ENCODE data around the gene GMPR.

GMPR gene

DNA sequence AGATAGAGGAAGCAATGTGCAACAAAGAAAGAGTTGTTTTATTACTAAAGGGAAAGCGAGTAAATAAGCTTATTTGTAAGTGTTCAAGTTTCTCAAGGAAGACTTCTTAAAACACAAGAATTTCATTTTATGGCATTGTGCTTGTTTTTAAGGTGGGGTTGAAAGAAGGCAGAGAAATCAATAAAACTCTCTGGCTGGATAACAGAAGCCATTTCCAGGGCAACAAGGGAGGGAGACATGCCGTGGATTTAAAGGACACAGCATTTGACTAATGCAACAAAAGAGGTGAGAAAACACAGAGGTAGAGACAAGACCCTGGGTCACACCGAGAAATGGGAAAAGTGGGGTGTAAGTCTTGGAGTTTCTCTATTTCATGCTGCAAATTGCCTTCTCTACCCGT, 28.8 kb upstream of the GMPR start:
- no peak overlapping the region for H3K27ac ChIP-seq (ENCODE audit: low read depth, low read length)
- no peak overlapping the region for H2BK12ac ChIP-seq (ENCODE audit: low read length)
- H3K4ac ChIP-seq (ENCODE audit: low read depth, low read length): no peak overlapping the region
- H3K4me2 ChIP-seq (ENCODE audit: low read length): no peak overlapping the region
- H2BK120ac ChIP-seq (ENCODE audit: insufficient read depth, low read length, poor library complexity): no peak overlapping the region
- H3K79me1 ChIP-seq (ENCODE audit: low read length): no peaks in the 10 kb centered on the region
- H3K4me1 ChIP-seq (ENCODE audit: control insufficient read depth in 1 of 2, insufficient read depth in 2 of 2, low read length in 2 of 2): peaks cover 0 to 4% of the 10 kb centered on the region in 2 experiments
- no peak overlapping the region for H4K91ac ChIP-seq (ENCODE audit: low read depth, low read length)
- H3K18ac ChIP-seq (ENCODE audit: low read length): no peak overlapping the region
- no peak overlapping the region for H4K8ac ChIP-seq (ENCODE audit: low read depth, low read length)
- no peaks in the 10 kb centered on the region for H3K36me3 ChIP-seq (ENCODE audit: control insufficient read depth in 1 of 2, insufficient read depth in 2 of 2, low read length in 2 of 2)
- no peak overlapping the region for H2AK5ac ChIP-seq (ENCODE audit: low read length)
- no peak for DNase-seq
- H3K79me2 ChIP-seq (ENCODE audit: control insufficient read depth, insufficient read depth, low read length, poor library complexity): no peaks in the 10 kb centered on the region
- H2AFZ ChIP-seq (ENCODE audit: insufficient read depth, low read length, poor library complexity): no peak overlapping the region
- H4K12ac ChIP-seq (ENCODE audit: low read depth, low read length): no peak overlapping the region
- no peaks in the 10 kb centered on the region for H3K27me3 ChIP-seq (ENCODE audit: insufficient read depth, low read length)
- no peak overlapping the region for H3K4me3 ChIP-seq (ENCODE audit: low read depth, low read length)
- H3K14ac ChIP-seq (ENCODE audit: low read length): no peak overlapping the region
- no CpG with 5 or more reads among the region's 4 CpGs for WGBS (ENCODE audit: extremely low coverage, insufficient coverage, insufficient read length)
- no peaks in the 10 kb centered on the region for H3K9me3 ChIP-seq (ENCODE audit: insufficient read depth, low read depth, low read length)
- H3K23ac ChIP-seq (ENCODE audit: low read length): no peak overlapping the region
- no peak overlapping the region for H3K9ac ChIP-seq (ENCODE audit: low read length)
- no peak overlapping the region for H2BK5ac ChIP-seq (ENCODE audit: low read depth, low read length, poor library complexity)

DNA sequence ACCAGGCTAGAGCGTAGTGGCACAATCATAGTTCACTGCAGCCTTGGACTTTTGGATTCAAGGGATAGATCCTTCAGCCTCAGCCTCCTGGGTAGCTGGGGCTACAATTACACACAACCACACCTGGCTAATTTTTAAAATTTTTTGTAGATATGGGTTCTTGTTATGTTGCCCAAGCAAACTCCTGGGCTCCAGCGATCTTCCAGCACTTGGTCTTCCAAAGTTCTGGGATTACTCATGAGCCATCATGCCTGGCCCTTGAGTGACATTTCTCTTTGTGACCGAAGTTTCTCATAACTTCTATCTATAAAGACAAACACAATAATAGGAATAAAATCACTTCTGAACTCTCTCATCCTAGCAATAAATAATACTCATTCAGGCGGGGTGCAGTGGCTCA, 26.1 kb upstream of the GMPR start:
- no peak overlapping the region for H2BK120ac ChIP-seq (ENCODE audit: insufficient read depth, low read length, poor library complexity)
- H3K14ac ChIP-seq (ENCODE audit: low read length): no peak overlapping the region
- no peak overlapping the region for H3K27ac ChIP-seq (ENCODE audit: low read depth, low read length)
- peaks cover 3 to 4% of the 10 kb centered on the region in 2 experiments for H3K4me1 ChIP-seq (ENCODE audit: control insufficient read depth in 1 of 2, insufficient read depth in 2 of 2, low read length in 2 of 2)
- H3K9me3 ChIP-seq (ENCODE audit: insufficient read depth, low read depth, low read length): no peaks in the 10 kb centered on the region
- H2BK12ac ChIP-seq (ENCODE audit: low read length): no peak overlapping the region
- H3K36me3 ChIP-seq (ENCODE audit: control insufficient read depth in 1 of 2, insufficient read depth in 2 of 2, low read length in 2 of 2): no peaks in the 10 kb centered on the region
- no peak overlapping the region for H4K8ac ChIP-seq (ENCODE audit: low read depth, low read length)
- WGBS (ENCODE audit: extremely low coverage, insufficient coverage, insufficient read length): no CpG with 5 or more reads among the region's 4 CpGs
- H3K27me3 ChIP-seq (ENCODE audit: insufficient read depth, low read length): no peaks in the 10 kb centered on the region
- no peak overlapping the region for H3K18ac ChIP-seq (ENCODE audit: low read length)
- no peak overlapping the region for H3K9ac ChIP-seq (ENCODE audit: low read length)
- H3K79me2 ChIP-seq (ENCODE audit: control insufficient read depth, insufficient read depth, low read length, poor library complexity): no peaks in the 10 kb centered on the region
- H3K79me1 ChIP-seq (ENCODE audit: low read length): peaks cover 10% of the 10 kb centered on the region
- no peak overlapping the region for H4K12ac ChIP-seq (ENCODE audit: low read depth, low read length)
- no peak overlapping the region for H3K23ac ChIP-seq (ENCODE audit: low read length)
- no peak overlapping the region for H3K4me3 ChIP-seq (ENCODE audit: low read depth, low read length)
- H3K4me2 ChIP-seq (ENCODE audit: low read length): no peak overlapping the region
- no peak overlapping the region for H2AFZ ChIP-seq (ENCODE audit: insufficient read depth, low read length, poor library complexity)
- H2BK5ac ChIP-seq (ENCODE audit: low read depth, low read length, poor library complexity): no peak overlapping the region
- no peak overlapping the region for H4K91ac ChIP-seq (ENCODE audit: low read depth, low read length)
- H2AK5ac ChIP-seq (ENCODE audit: low read length): no peak overlapping the region
- no peak overlapping the region for H3K4ac ChIP-seq (ENCODE audit: low read depth, low read length)
- DNase-seq: peak; percentile 54 to 86

DNA sequence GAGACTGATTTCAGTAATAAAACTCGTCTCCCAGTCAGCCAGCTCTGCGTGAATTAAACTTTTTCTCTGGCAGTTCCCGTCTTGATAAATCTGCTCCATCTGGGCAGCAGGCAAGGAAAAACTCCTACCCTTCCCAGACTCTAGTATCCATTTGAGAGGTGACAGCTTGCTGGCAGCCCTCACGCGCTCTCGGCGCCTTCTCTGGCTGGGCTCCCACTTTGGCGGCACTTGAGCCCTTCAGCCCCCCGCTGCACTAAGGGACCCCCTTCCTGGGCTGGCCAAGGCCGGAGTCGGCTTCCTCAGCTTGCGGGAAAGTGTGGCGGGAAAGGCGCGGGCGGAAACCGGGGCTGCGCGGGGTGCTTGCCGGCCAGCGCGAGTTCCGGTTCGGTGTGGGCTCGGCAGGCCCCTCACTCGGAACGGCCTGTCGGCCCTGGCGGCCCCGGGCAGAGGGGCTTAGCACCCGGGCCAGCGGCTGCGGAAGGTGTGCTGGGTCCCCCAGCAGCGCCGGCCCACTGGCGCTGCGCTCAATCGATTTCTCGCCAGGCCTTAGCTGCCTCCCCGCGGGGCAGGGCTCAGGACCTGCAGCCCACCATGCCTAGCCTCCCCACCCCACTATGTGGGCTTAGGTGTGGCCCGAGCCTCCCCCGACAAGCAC, 21.8 kb upstream of the GMPR start:
- no CpG with 5 or more reads among the region's 43 CpGs for WGBS (ENCODE audit: extremely low coverage, insufficient coverage, insufficient read length)
- no peaks in the 10 kb centered on the region for H3K79me2 ChIP-seq (ENCODE audit: control insufficient read depth, insufficient read depth, low read length, poor library complexity)
- H4K12ac ChIP-seq (ENCODE audit: low read depth, low read length): no peak overlapping the region
- H2BK12ac ChIP-seq (ENCODE audit: low read length): peak overlapping the region; percentile 94
- DNase-seq: no peak
- H2AFZ ChIP-seq (ENCODE audit: insufficient read depth, low read length, poor library complexity): peak overlapping the region; percentile 47
- no peak overlapping the region for H3K4me3 ChIP-seq (ENCODE audit: low read depth, low read length)
- peaks cover 10% of the 10 kb centered on the region for H3K79me1 ChIP-seq (ENCODE audit: low read length)
- peak overlapping the region; percentile 80 for H3K18ac ChIP-seq (ENCODE audit: low read length)
- H3K9ac ChIP-seq (ENCODE audit: low read length): no peak overlapping the region
- no peak overlapping the region for H2BK5ac ChIP-seq (ENCODE audit: low read depth, low read length, poor library complexity)
- no peak overlapping the region for H3K4ac ChIP-seq (ENCODE audit: low read depth, low read length)
- H3K4me2 ChIP-seq (ENCODE audit: low read length): no peak overlapping the region
- H4K91ac ChIP-seq (ENCODE audit: low read depth, low read length): peak overlapping the region; percentile 97
- no peak overlapping the region for H3K27ac ChIP-seq (ENCODE audit: low read depth, low read length)
- H3K36me3 ChIP-seq (ENCODE audit: control insufficient read depth in 1 of 2, insufficient read depth in 2 of 2, low read length in 2 of 2): no peaks in the 10 kb centered on the region
- H3K27me3 ChIP-seq (ENCODE audit: insufficient read depth, low read length): no peaks in the 10 kb centered on the region
- no peak overlapping the region for H3K23ac ChIP-seq (ENCODE audit: low read length)
- no peaks in the 10 kb centered on the region for H3K9me3 ChIP-seq (ENCODE audit: insufficient read depth, low read depth, low read length)
- peaks cover 3 to 4% of the 10 kb centered on the region in 2 experiments for H3K4me1 ChIP-seq (ENCODE audit: control insufficient read depth in 1 of 2, insufficient read depth in 2 of 2, low read length in 2 of 2)
- no peak overlapping the region for H4K8ac ChIP-seq (ENCODE audit: low read depth, low read length)
- peak overlapping the region; percentile 71 for H2AK5ac ChIP-seq (ENCODE audit: low read length)
- H2BK120ac ChIP-seq (ENCODE audit: insufficient read depth, low read length, poor library complexity): peak overlapping the region; percentile 94
- H3K14ac ChIP-seq (ENCODE audit: low read length): peak overlapping the region; percentile 57

DNA sequence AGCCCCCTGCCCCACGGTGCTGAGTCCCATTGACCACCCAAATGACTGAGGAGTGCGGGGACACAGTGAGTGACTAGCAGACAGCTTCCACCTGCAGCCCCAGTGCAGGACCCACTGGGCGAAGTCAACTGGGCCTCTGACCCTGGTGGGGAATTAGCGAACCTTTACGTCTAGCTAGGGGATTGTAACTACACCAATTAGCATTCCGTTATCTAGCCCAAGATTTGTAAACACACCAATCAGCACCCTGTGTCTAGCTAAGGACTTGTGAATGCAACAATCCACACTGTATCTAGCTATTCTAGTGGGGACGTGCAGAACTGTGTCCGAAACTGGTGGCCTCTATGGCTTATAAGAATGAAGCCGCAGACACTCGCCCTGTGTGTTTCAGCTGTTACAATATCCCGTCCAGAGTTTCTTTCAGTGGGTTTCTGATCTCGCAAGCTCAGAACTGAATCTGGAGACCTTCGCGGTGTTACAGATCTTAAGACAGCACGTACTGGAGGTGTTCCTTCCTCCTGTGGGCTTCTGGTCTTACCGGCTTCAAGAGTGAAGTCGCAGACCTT, 21.1 kb upstream of the GMPR start:
- Histone ChIP-seq H2BK12ac (ENCODE audit: low read length) (no peak overlapping the region), H3K79me1 (ENCODE audit: low read length) (peaks cover 10% of the 10 kb centered on the region)
- no CpG with 5 or more reads among the region's 17 CpGs for WGBS (ENCODE audit: extremely low coverage, insufficient coverage, insufficient read length)

More for the DNA sequence above, 21.1 kb upstream of the GMPR start:
- no peak overlapping the region for H3K23ac ChIP-seq (ENCODE audit: low read length)
- no peak overlapping the region for H3K18ac ChIP-seq (ENCODE audit: low read length)
- peak overlapping the region; percentile 15 for H2BK120ac ChIP-seq (ENCODE audit: insufficient read depth, low read length, poor library complexity)
- no peaks in the 10 kb centered on the region for H3K36me3 ChIP-seq (ENCODE audit: control insufficient read depth in 1 of 2, insufficient read depth in 2 of 2, low read length in 2 of 2)
- DNase-seq: no peak
- H4K12ac ChIP-seq (ENCODE audit: low read depth, low read length): no peak overlapping the region
- peak overlapping the region; percentile 97 for H4K91ac ChIP-seq (ENCODE audit: low read depth, low read length)
- no peaks in the 10 kb centered on the region for H3K27me3 ChIP-seq (ENCODE audit: insufficient read depth, low read length)
- no peaks in the 10 kb centered on the region for H3K9me3 ChIP-seq (ENCODE audit: insufficient read depth, low read depth, low read length)
- H3K4me1 ChIP-seq (ENCODE audit: control insufficient read depth in 1 of 2, insufficient read depth in 2 of 2, low read length in 2 of 2): peaks cover 3 to 4% of the 10 kb centered on the region in 2 experiments
- no peak overlapping the region for H3K4ac ChIP-seq (ENCODE audit: low read depth, low read length)
- H2AFZ ChIP-seq (ENCODE audit: insufficient read depth, low read length, poor library complexity): no peak overlapping the region
- no peak overlapping the region for H4K8ac ChIP-seq (ENCODE audit: low read depth, low read length)
- H3K79me2 ChIP-seq (ENCODE audit: control insufficient read depth, insufficient read depth, low read length, poor library complexity): no peaks in the 10 kb centered on the region
- no peak overlapping the region for H3K27ac ChIP-seq (ENCODE audit: low read depth, low read length)
- H2BK5ac ChIP-seq (ENCODE audit: low read depth, low read length, poor library complexity): no peak overlapping the region
- no peak overlapping the region for H2AK5ac ChIP-seq (ENCODE audit: low read length)
- H3K4me3 ChIP-seq (ENCODE audit: low read depth, low read length): no peak overlapping the region
- no peak overlapping the region for H3K4me2 ChIP-seq (ENCODE audit: low read length)
- no peak overlapping the region for H3K14ac ChIP-seq (ENCODE audit: low read length)
- no peak overlapping the region for H3K9ac ChIP-seq (ENCODE audit: low read length)

Data from trophoblast cell (in vitro differentiated cells and primary cell).